ENCODE measurements around the gene NT5C1A.

- no peak for TF ChIP-seq ZBTB11 (tag by site-specific recombination; conservative IDR thresholded peaks at IDR 0.05; ENCODE audit: low read depth)
- TF ChIP-seq, protein P1, sequence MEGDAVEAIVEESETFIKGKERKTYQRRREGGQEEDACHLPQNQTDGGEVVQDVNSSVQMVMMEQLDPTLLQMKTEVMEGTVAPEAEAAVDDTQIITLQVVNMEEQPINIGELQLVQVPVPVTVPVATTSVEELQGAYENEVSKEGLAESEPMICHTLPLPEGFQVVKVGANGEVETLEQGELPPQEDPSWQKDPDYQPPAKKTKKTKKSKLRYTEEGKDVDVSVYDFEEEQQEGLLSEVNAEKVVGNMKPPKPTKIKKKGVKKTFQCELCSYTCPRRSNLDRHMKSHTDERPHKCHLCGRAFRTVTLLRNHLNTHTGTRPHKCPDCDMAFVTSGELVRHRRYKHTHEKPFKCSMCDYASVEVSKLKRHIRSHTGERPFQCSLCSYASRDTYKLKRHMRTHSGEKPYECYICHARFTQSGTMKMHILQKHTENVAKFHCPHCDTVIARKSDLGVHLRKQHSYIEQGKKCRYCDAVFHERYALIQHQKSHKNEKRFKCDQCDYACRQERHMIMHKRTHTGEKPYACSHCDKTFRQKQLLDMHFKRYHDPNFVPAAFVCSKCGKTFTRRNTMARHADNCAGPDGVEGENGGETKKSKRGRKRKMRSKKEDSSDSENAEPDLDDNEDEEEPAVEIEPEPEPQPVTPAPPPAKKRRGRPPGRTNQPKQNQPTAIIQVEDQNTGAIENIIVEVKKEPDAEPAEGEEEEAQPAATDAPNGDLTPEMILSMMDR (tag by site-specific recombination; IDR thresholded peaks at IDR 0.05) = no peak
Measured at GRCh38 chr1:39652105-39652504, 19.8 kb downstream of the NT5C1A start.

Measured in HEK293 (cell line).